ENCODE measurements around the gene ICE2.
"Not testable (repeated sequence)": the region's sequence is repeated elsewhere in the genome, so short reads cannot be mapped to it uniquely, and the experiment has no call there.

The ICE2 gene

GRCh38 chr15:60442031-60442650 lies 36.8 kb downstream of the ICE2 start:
- DNase-seq, result no peak

GRCh38 chr15:60441331-60441730 lies 37.6 kb downstream of the ICE2 start:
- no peak for DNase-seq

- DNase-seq, result no peak
These were observed 40.3 kb downstream of the ICE2 start for GRCh38 chr15:60438646-60439045.

GRCh38 chr15:60428935-60429334 lies 50.0 kb downstream of the ICE2 start:
- no peak for DNase-seq

- peak; percentile 80 for DNase-seq
These were observed 52.0 kb downstream of the ICE2 start for GRCh38 chr15:60426870-60427508.

- DNase-seq, result no peak
These were observed 53.5 kb downstream of the ICE2 start for GRCh38 chr15:60425461-60425860.

- DNase-seq, result no peak
These were observed 54.9 kb downstream of the ICE2 start for GRCh38 chr15:60424006-60424405.

GRCh38 chr15:60423537-60423936 lies 55.4 kb downstream of the ICE2 start:
- DNase-seq, result peak; percentile 95

- DNase-seq, result peak; percentile 94
These were observed 57.4 kb downstream of the ICE2 start for GRCh38 chr15:60421544-60421943.

- DNase-seq, result no peak
These were observed 58.7 kb downstream of the ICE2 start for GRCh38 chr15:60420203-60420716.

GRCh38 chr15:60419753-60420152 lies 59.2 kb downstream of the ICE2 start:
- DNase-seq, result peak; percentile 62

GRCh38 chr15:60418096-60418495 lies 60.8 kb downstream of the ICE2 start:
- DNase-seq, result no peak

GRCh38 chr15:60417112-60417511 lies 61.8 kb downstream of the ICE2 start:
- DNase-seq, result no peak

GRCh38 chr15:60416484-60416883 lies 62.5 kb downstream of the ICE2 start:
- no peak for DNase-seq

- peak; percentile 45 for DNase-seq
These were observed 64.8 kb downstream of the ICE2 start for GRCh38 chr15:60414016-60414682.

- DNase-seq, result peak; percentile 70
These were observed 65.6 kb downstream of the ICE2 start for GRCh38 chr15:60413231-60413824.

- DNase-seq, result not testable (repeated sequence)
These were observed 66.1 kb downstream of the ICE2 start for GRCh38 chr15:60412807-60413206.

GRCh38 chr15:60411774-60412425 lies 67.0 kb downstream of the ICE2 start:
- no peak for DNase-seq

GRCh38 chr15:60410350-60410749 lies 68.6 kb downstream of the ICE2 start:
- not testable (repeated sequence) for DNase-seq

GRCh38 chr15:60408463-60408981 lies 70.4 kb downstream of the ICE2 start:
- DNase-seq, result peak; percentile 88

GRCh38 chr15:60407415-60407805 lies 71.5 kb downstream of the ICE2 start:
- peak; percentile 86 for DNase-seq

GRCh38 chr15:60406513-60407414 lies 72.2 kb downstream of the ICE2 start:
- no peak for DNase-seq

All from fibroblast of upper back skin (primary cell).